ENCODE results near the gene ZNF432.

The ZNF432 gene

GRCh38 chr19:52007806-52008557 lies 40.7 kb downstream of the ZNF432 start, which contains the start of gene ZNF615:
Gene ZNF615 (minus strand): TSS chr19:52008211. CDS start chr19:52003711, 4,500 bp downstream.
- DNase-seq, result peak; percentile 89

- DNase-seq, result peak; percentile 50
Measured at GRCh38 chr19:52007451-52007805, 41.2 kb downstream of the ZNF432 start.

GRCh38 chr19:51994048-51994644 lies 54.5 kb downstream of the ZNF432 start:
- no peak for DNase-seq

- no peak for DNase-seq
Measured at GRCh38 chr19:51993422-51993821, 55.2 kb downstream of the ZNF432 start.

- peak; percentile 95 for DNase-seq
Measured at GRCh38 chr19:51986309-51987291, 62.0 kb downstream of the ZNF432 start, which contains the start of gene ZNF350. Gene ZNF350 (minus strand): TSS chr19:51986840. CDS start chr19:51974360, 12,480 bp downstream.

- DNase-seq, result no peak
Measured at GRCh38 chr19:51983361-51983760, 65.3 kb downstream of the ZNF432 start.
